ENCODE measurements around the gene CPZ. TPM values are rescaled to one million over a fixed set of nuclear protein-coding genes. Genes with fewer than 3 reads are reported as not detected.

CPZ gene
- total RNA-seq, 1 experiment from 2014 or later = not detected

GRCh38 chr4:8665406-8666360 is 73.1 kb downstream of the CPZ start:
- Histone ChIP-seq H2AFZ (ENCODE audit: low read length) (no peak overlapping the region), H3K9me2 (replicated peaks; ENCODE audit: insufficient read depth, low read length) (no peaks in the 10 kb centered on the region), H3K4me1 (ENCODE audit: low read length) (no peaks in the 10 kb centered on the region), H3K27me3 (ENCODE audit: low read length) (no peaks in the 10 kb centered on the region), H4K20me1 (ENCODE audit: insufficient read depth, low read depth, low read length) (no peaks in the 10 kb centered on the region), H3K79me2 (ENCODE audit: low read length) (no peaks in the 10 kb centered on the region), H3K9ac (ENCODE audit: low read length) (no peak overlapping the region), H3K9me3 (ENCODE audit: low read length) (no peaks in the 10 kb centered on the region), H3K4me2 (ENCODE audit: low read depth, low read length, poor library complexity, severe bottlenecking) (no peak overlapping the region), H3K27ac (ENCODE audit: low read length) (no peak overlapping the region), H3K36me3 (ENCODE audit: insufficient read depth, low read length) (no peaks in the 10 kb centered on the region), H3K4me3 (ENCODE audit: low read length) (no peak overlapping the region)
- DNase-seq = no peak

GRCh38 chr4:8666581-8666980 is 74.0 kb downstream of the CPZ start:
- Histone ChIP-seq H3K4me2 (ENCODE audit: low read depth, low read length, poor library complexity, severe bottlenecking) (no peak overlapping the region), H3K27me3 (ENCODE audit: low read length) (no peaks in the 10 kb centered on the region), H3K9me3 (ENCODE audit: low read length) (no peaks in the 10 kb centered on the region), H3K79me2 (ENCODE audit: low read length) (no peaks in the 10 kb centered on the region), H3K9me2 (replicated peaks; ENCODE audit: insufficient read depth, low read length) (no peaks in the 10 kb centered on the region), H3K9ac (ENCODE audit: low read length) (no peak overlapping the region), H4K20me1 (ENCODE audit: insufficient read depth, low read depth, low read length) (no peaks in the 10 kb centered on the region), H2AFZ (ENCODE audit: low read length) (no peak overlapping the region), H3K36me3 (ENCODE audit: insufficient read depth, low read length) (no peaks in the 10 kb centered on the region), H3K27ac (ENCODE audit: low read length) (no peak overlapping the region), H3K4me3 (ENCODE audit: low read length) (no peak overlapping the region), H3K4me1 (ENCODE audit: low read length) (no peaks in the 10 kb centered on the region)
- no peak for DNase-seq

Other genes with a start within 250 kb of the CPZ start
- gene ACOX3, start 152.0 kb upstream of the CPZ start, total RNA-seq (2014; rRNA removed; shearing (Covaris generic); ENCODE audit: low replicate concordance) = 7.8 and 17.6 TPM in 2 replicates
- 14.1 and 16.2 TPM in 2 replicates for gene TRMT44, start 152.0 kb upstream of the CPZ start, total RNA-seq (2014; rRNA removed; shearing (Covaris generic); ENCODE audit: low replicate concordance)
- gene GPR78, start 12.4 kb upstream of the CPZ start, total RNA-seq (2014; rRNA removed; shearing (Covaris generic); ENCODE audit: low replicate concordance) = not detected in 2 replicates